NCI-H526 treated with DMSO at 0.1 percent for 48 hours (cell line): ENCODE data around the gene NOTCH1.

ENCODE experiments used
- DNase-seq: peaks from one replicate; lab custom pipeline; 2025; lab: John Stamatoyannopoulos, UW

Gene NOTCH1

DNA sequence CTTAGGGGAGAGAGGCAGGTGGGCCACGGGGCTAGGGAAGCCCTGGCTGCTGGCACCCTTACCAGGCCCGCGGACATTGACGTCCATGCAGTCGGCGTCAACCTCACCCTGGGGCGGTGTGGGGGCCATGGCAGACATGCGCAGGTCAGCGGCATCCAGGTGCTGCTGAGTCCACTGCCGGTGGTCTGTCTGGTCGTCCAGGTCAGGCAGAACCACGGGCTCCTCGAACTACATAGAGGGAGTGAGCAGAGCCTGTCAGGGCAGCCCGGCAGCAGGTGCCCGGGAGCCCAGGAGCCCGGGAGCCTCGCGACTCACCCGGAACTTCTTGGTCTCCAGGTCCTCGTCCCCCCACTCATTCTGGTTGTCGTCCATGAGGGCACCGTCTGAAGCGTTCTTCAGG is 44.2 kb downstream of the NOTCH1 start:
- DNase-seq = no peak

- no peak for DNase-seq
Observed at GRCh38 chr9:136499935-136500910, 45.6 kb downstream of the NOTCH1 start.

- DNase-seq = no peak
Observed at GRCh38 chr9:136499071-136499934, 46.5 kb downstream of the NOTCH1 start.

- no peak for DNase-seq
Observed at GRCh38 chr9:136497916-136498695, 47.7 kb downstream of the NOTCH1 start.

- no peak for DNase-seq
Observed at GRCh38 chr9:136496801-136497620, 48.8 kb downstream of the NOTCH1 start.

DNA sequence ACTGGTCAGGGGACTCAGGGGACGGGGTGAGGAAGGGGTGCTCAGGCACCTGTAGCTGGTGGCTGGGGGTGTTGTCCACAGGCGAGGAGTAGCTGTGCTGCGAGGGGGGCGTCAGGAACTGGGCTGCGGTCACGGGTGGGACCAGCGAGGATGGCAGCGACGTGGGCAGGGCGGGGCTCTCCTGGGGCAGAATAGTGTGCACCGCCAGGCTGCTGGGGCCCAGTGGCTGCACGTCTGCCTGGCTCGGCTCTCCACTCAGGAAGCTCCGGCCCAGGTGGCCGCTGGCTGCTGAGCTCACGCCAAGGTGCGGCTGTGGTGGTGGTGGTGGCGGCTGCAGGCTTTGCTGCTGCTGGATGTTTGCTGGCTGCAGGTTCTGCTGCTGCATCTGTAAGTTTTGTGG is 49.7 kb downstream of the NOTCH1 start:
- DNase-seq = no peak

- DNase-seq = no peak
Observed at GRCh38 chr9:136495238-136495800, 50.5 kb downstream of the NOTCH1 start.

- no peak for DNase-seq
Observed at GRCh38 chr9:136494531-136495215, 51.2 kb downstream of the NOTCH1 start.

DNA sequence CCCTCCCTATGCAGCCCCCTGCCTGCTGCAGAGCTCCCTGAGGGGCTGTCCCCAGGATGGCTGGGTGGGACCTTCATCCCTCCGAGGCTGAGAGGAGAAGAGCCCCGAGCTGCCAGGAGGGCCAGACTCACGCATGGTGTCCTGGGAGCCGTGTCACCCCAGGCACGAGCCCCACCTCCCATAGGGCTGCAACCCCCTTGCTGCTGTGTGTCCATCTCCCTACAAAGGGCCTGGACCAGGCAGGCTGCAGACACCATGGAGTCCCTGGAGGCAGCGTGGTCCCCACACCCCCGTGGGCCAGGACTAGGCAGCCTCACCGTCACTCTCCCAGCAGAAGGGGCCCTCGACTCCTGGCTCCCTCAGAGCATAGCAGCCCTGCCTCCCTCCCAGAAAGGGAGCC is 51.8 kb downstream of the NOTCH1 start:
- DNase-seq = no peak

DNA sequence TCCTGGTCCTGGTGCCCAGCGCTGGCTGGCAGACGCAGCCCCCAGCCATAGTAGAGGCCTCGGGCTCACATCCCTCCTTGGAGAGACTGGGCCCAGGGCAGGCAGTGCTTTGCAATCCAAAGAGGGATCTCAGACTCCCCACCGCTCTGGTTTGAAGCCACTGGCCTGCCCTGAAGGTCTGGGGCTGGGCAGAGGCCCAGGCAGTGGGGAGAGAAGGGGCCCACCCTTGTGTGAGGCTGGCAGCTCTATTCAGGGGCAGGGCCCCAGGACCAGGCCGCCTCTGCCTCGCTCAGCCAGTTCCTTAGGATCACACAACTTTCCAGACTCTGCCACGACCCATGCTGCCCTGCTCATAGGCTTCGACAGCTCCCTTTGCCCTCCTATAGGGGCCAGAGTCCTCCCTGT is 52.3 kb downstream of the NOTCH1 start:
- DNase-seq = no peak

DNA sequence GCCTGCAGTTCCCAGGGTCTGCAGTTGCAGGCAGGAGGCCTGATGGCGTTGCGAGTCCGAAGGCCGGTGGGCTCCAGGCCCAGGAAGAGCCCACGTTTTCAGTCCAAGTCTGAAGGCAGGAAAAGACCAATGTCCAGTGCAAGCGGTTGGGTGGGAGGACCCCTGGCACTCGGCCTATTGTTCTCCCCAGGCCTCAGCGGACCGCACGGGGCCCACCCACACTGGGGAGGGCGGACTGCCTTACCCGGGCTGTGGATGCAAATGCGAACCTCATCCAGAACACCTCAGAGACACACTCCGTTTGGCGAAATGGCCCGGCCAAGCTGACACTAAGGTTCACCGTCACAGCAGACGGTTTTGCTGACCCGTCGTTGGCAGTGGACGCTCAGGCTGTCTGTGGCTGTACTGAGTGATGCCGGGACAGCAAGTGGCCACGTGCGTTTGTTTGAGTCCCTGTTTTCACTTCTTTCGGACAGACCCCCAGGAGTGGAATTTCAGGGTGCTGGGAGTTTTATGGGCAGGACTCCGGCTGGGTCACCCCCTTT is 52.8 kb downstream of the NOTCH1 start:
- DNase-seq = no peak

- DNase-seq = peak; percentile 35
Observed at GRCh38 chr9:136489731-136490130, 56.1 kb downstream of the NOTCH1 start.

DNA sequence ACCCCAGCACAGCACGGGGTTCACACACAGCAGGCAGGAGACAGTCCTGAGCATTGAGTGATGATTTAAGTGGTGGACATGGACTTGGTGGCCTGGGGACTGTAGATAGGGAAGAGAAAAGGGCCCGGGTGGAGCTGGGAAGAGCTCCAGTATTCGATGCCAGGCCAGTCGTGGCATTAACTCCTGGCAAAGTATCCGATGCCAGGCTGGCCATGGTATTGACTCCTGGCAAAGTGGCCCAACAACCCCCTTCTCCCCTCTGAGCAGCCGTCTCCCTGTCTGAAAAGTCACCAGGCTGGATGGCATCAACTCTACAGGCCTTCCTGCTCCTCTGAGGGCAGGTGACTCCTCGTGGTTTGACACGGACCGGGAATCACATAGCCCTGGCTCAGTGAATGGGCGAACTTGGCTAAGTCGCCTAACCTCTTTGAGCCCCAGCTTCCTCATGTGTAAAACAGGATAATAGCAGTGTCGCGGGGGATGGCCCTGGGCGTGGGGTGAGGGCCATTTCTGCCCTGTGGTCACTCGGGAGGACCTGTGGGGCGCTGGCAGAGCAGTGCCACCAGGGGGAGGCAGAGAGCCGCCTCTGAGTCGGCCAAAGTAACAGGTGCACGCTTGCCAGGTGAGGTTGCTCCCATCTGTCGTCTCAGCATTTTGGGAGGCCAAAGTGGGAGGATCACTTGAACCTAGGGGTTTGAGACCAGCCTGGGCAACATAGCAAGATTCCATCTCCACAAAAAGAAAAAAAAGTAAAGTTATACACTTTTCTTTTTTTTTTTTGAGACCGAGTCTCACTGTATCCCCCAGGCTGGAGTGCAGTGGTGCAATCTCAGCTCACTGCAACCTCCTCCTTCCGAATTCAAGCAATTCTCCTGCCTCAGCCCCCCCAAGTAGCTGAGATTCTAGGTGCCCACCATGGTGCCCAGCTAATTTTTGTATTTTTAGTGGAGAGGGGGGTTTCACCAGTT is 57.3 kb downstream of the NOTCH1 start:
- DNase-seq = peak; percentile 26

- DNase-seq = no peak
Observed at GRCh38 chr9:136487672-136488071, 58.2 kb downstream of the NOTCH1 start.

- DNase-seq = no peak
Observed at GRCh38 chr9:136486823-136487620, 58.8 kb downstream of the NOTCH1 start.

- no peak for DNase-seq
Observed at GRCh38 chr9:136486131-136486530, 59.7 kb downstream of the NOTCH1 start.
